Measurements from ENCODE around the gene SLC2A4RG. TPM values are rescaled to one million over a fixed set of nuclear protein-coding genes. Genes with fewer than 3 reads are reported as not detected.

The SLC2A4RG gene
- total and polyA plus RNA-seq, 2 of the 13 experiments (the other 11 are each of a cell fraction or from before 2014, with no cell fraction given), result 91.4 to 95.9 TPM

- TF ChIP-seq TERF1 (CRISPR knock-in tag; IDR thresholded peaks at IDR 0.05), result peak; percentile 89; the same call in 1 of the 2 replicates
- TF ChIP-seq SATB2 (CRISPR knock-in tag; IDR thresholded peaks at IDR 0.05), result no peak; the same call in 1 of the 2 replicates
- peak; percentile 83; the same call in 1 of the 2 replicates for TF ChIP-seq ZNF788 (CRISPR knock-in tag; IDR thresholded peaks at IDR 0.05; ENCODE audit: borderline replicate concordance)
- TF ChIP-seq HIC2 (CRISPR knock-in tag; IDR thresholded peaks at IDR 0.05; ENCODE audit: low read depth), result peak; percentile 6; the same call in 1 of the 2 replicates
- no peak for TF ChIP-seq ZNF496 (CRISPR knock-in tag; IDR thresholded peaks at IDR 0.05; ENCODE audit: insufficient replicate concordance)
- TF ChIP-seq ZNF530 (CRISPR knock-in tag; IDR thresholded peaks at IDR 0.05; ENCODE audit: low read depth), result no peak
- peak; percentile 94 for TF ChIP-seq TAF15 (IDR thresholded peaks at IDR 0.05; ENCODE audit: low read depth, low read length, poor library complexity, severe bottlenecking)
- no peak for TF ChIP-seq TMF1 (CRISPR knock-in tag; IDR thresholded peaks at IDR 0.05; ENCODE audit: low read depth)
- no peak for TF ChIP-seq HMGXB3 (CRISPR knock-in tag; IDR thresholded peaks at IDR 0.05; ENCODE audit: borderline replicate concordance)
- TF ChIP-seq ARID4A (CRISPR knock-in tag; IDR thresholded peaks at IDR 0.05; ENCODE audit: borderline replicate concordance), result no peak; the same call in 1 of the 2 replicates
- no peak for TF ChIP-seq ZNF432 (CRISPR knock-in tag; IDR thresholded peaks at IDR 0.05; ENCODE audit: borderline replicate concordance)
- TF ChIP-seq CHD2 (IDR thresholded peaks at IDR 0.05; ENCODE audit: low read depth, low read length), result no peak; the same call in none of the 2 replicates
Measured at GRCh38 chr20:63736893-63737694, 2.5 kb upstream of the SLC2A4RG start (continued).

Measured in HepG2 (cell line).